ENCODE results near the gene ACAP1. TPM values are rescaled to one million over a fixed set of nuclear protein-coding genes. Genes with fewer than 3 reads are reported as not detected.

The ACAP1 gene
- 2.9 to 5.3 TPM (median 3.1 TPM) in 5 replicates for total RNA-seq (2022; extraction: Qiagen RNA extraction; ENCODE audit: low read depth)

DNA sequence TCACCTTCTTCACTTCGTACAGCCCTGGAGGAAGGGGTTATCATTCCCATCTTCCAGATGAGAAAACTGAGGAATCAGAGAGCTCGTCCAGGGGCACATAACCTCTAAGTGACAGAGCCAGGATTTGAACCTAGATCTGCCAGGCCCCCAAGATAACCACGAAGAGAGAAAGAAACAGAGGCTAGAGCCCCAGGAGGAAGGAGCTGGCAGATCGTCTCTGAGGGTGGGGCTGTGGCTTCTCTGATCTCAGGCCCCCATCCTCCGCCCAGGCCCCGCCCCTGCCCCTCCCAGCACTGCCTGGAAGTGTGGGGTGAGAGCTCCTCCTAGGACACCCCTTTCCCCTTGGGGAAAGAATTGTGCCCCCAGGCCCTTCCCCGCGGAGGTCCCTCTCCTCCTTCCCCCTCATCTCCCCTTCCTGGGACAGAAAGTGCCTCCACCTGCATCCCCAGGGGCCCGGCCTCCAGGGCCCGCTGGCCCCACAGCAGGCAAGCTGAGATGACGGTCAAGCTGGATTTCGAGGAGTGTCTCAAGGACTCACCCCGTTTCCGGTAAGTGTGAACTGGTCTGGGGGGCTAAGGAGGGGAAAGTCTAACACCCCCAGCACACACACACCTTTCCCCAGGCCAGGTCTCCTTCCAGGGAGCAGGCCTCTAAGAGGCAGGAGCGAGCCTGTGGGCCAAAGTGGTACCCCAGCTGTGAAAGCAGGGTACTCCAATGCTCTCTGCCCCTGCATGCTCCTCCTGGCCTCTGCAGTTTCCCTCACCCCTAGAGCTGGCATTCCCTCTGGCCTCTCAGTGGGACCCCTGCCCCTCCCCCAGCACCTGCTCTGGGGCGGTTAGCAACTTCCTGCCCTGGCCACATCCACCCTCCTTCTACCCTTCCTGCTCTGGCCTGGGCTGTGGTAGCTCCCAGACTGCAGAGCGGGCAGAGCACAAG, at the start of gene ACAP1:
Gene ACAP1 (plus strand): TSS at position 290 of the 936 bp plus-strand sequence. CDS start 206 bp downstream, at position 496.

DNA sequence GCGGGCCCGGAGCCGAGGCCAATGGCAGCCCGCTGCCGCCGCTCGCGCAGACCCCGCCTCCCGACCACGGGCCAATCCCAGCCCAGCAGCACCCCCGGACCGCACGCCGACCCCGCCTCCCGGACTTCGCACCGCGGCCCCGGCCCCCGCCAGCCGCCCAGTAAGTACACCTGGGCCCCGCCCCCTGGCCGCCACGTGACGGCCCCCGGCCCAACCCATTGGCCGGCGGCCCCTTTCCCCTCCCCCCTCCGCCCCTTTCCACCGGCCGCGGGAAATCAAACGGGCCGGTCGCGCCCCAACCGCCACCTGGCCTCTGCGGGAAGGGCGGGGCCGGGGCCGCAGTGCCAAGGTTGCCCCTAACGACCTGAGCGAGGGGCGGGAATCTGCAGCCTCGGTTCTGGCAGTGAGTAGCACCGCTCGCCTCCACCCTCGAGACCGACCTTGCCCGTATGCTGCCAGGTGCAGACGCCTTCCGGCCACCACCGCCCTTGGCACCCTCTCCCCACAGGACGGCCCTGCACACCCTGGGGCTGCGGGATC, 41.6 kb upstream of the ACAP1 start, which contains the start of gene YBX2:
Gene YBX2 (minus strand): TSS at position 26 of the 540 bp plus-strand sequence. CDS start 139 bp downstream, outside the sequence.

GRCh38 chr17:7306911-7307685, 29.2 kb upstream of the ACAP1 start, which contains the start of gene EIF5A:
Gene EIF5A (plus strand): TSS chr17:7307628. CDS start chr17:7309636, 2,008 bp downstream.

GRCh38 chr17:7314719-7315569, 21.4 kb upstream of the ACAP1 start, which contains the start of gene GPS2:
Gene GPS2 (minus strand): TSS chr17:7315360. CDS start chr17:7315052, 308 bp downstream.

DNA sequence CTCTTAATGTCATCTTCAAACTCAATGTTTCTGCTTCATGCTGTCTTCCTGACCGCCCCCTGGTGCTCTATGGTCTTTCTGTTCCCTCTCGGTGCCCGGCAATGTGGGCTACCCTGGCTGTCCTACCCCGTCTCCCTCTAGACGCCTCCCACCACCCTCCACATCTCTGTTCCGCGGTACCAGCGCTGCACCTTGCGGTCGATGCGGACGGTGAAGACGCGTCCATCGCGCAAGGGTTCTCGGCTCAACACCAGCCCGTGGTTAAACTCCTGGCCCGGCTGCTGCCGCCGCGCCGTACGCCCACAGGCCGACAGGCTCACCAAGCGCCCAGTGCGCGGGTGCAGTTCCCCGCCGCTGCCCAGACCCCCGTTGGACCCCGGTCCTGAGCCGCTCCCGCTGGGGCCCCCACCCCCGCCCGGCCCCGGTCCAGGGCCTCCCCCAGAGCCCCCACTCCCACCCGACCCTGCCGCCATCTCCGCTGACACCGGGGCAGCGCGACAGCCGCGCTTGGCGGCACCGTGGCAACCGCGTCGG, 7.4 kb upstream of the ACAP1 start, which contains the start of gene NEURL4:
Gene NEURL4 (minus strand): TSS at position 496 of the 534 bp plus-strand sequence. CDS start 23 bp downstream, at position 473.

GRCh38 chr17:7351665-7352502, 15.6 kb downstream of the ACAP1 start, which contains the start of gene KCTD11:
Gene KCTD11 (plus strand): TSS chr17:7352162.

DNA sequence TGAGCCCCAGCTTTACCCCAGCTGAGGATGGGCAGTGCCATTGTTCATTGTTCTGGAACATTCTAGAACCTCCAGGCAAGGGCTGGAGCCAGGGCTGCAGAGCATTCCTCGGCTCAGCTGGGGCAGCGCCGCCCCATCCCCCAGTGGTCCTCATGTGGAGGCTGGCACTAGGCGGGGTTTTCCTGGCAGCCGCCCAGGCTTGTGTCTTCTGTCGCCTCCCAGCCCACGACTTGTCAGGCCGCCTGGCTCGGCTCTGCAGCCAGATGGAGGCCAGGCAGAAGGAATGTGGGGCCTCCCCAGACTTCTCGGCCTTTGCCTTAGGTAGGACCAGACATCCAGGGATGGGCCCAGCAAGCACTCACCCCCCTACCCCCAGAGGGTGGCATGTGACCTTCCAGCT, 18.7 kb downstream of the ACAP1 start, which contains the start of gene TMEM95:
Gene TMEM95 (plus strand): TSS at position 104 of the 400 bp plus-strand sequence. CDS start 49 bp downstream, at position 153.

GRCh38 chr17:7380855-7381683, 44.7 kb downstream of the ACAP1 start, which contains the start of gene TNK1:
Gene TNK1 (plus strand): TSS chr17:7381089. CDS start chr17:7382927, 1,838 bp downstream.

DNA sequence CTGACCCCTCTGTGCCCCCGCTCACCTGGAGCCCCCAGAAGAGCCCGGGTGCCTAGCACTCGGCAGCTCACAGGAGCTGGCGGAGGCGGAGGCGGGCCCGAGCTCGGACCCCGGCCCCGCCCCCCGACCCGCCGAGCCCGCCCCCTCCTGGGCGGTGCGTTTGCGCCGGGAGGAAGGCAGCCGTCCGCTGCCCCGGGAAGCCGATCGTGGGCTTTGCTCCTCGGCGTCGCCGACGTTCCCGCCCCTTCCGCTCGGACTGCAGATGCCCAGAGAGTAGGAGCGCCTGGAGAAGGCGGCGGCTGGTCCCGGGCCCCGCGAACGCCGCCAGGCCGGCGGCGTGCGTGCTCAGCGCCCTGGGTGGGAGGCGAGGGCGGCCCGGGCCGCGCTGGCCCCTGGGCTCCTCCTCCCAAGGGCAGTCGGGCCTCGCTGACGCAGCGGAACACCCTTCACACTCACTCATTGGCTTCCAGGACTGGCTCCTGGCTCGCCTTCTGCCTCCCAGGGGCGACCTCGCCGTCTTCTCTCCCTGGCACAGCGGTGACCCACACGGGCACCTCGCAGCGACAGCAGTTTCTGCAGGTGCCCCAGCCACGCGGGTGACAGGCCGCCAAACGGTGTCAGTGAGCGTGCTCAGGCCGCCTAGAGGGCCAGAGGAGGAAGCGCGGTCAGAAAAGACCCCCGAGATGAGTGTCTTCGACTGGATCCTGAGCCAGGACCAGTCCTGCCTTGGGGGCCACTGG, 58.3 kb downstream of the ACAP1 start, which contains the start of gene PLSCR3:
Gene PLSCR3 (minus strand): TSS at position 74 of the 740 bp plus-strand sequence. CDS start 415 bp downstream, outside the sequence.

Other genes with a start within 250 kb of the ACAP1 start
- gene ASGR2, start 221.7 kb upstream of the ACAP1 start, total RNA-seq (2022; extraction: Qiagen RNA extraction; ENCODE audit: low read depth) = 0.17 TPM in 1 of 5 replicates, not detected in the others
- gene ASGR1, start 157.2 kb upstream of the ACAP1 start, total RNA-seq (2022; extraction: Qiagen RNA extraction; ENCODE audit: low read depth) = 0.69 to 2.2 TPM (median 1.1 TPM) in 5 replicates
- 5.1 to 8.9 TPM (median 7.9 TPM) in 5 replicates for gene DLG4, start 116.7 kb upstream of the ACAP1 start, total RNA-seq (2022; extraction: Qiagen RNA extraction; ENCODE audit: low read depth)
- gene ACADVL, start 116.6 kb upstream of the ACAP1 start, total RNA-seq (2022; extraction: Qiagen RNA extraction; ENCODE audit: low read depth) = 303 to 481 TPM (median 423 TPM) in 5 replicates
- gene DVL2, start 102.0 kb upstream of the ACAP1 start, total RNA-seq (2022; extraction: Qiagen RNA extraction; ENCODE audit: low read depth) = 23.8 to 44.5 TPM (median 38.9 TPM) in 5 replicates
- 82.5 to 108 TPM (median 92.1 TPM) in 5 replicates for gene PHF23, start 97.1 kb upstream of the ACAP1 start, total RNA-seq (2022; extraction: Qiagen RNA extraction; ENCODE audit: low read depth)
- gene GABARAP, start 94.1 kb upstream of the ACAP1 start, total RNA-seq (2022; extraction: Qiagen RNA extraction; ENCODE audit: low read depth) = 646 to 813 TPM (median 659 TPM) in 5 replicates
- gene CTDNEP1, start 84.8 kb upstream of the ACAP1 start, total RNA-seq (2022; extraction: Qiagen RNA extraction; ENCODE audit: low read depth) = 216 to 257 TPM (median 229 TPM) in 5 replicates
- 101 to 153 TPM (median 123 TPM) in 5 replicates for gene ELP5, start 84.3 kb upstream of the ACAP1 start, total RNA-seq (2022; extraction: Qiagen RNA extraction; ENCODE audit: low read depth)
- 0.29 to 2.9 TPM (median 1.6 TPM) in 5 replicates for gene CLDN7, start 74.1 kb upstream of the ACAP1 start, total RNA-seq (2022; extraction: Qiagen RNA extraction; ENCODE audit: low read depth)
- 0.20 to 0.42 TPM (median 0.27 TPM) in 5 replicates for gene SLC2A4, start 54.8 kb upstream of the ACAP1 start, total RNA-seq (2022; extraction: Qiagen RNA extraction; ENCODE audit: low read depth)
- 0.19 to 0.84 TPM (median 0.47 TPM) in 5 replicates for gene YBX2, start 41.9 kb upstream of the ACAP1 start, total RNA-seq (2022; extraction: Qiagen RNA extraction; ENCODE audit: low read depth)
- gene EIF5A, start 28.9 kb upstream of the ACAP1 start, total RNA-seq (2022; extraction: Qiagen RNA extraction; ENCODE audit: low read depth) = 1,510 to 1,758 TPM (median 1,707 TPM) in 5 replicates
- 96.6 to 116 TPM (median 107 TPM) in 5 replicates for gene GPS2, start 21.2 kb upstream of the ACAP1 start, total RNA-seq (2022; extraction: Qiagen RNA extraction; ENCODE audit: low read depth)
- gene NEURL4, start 7.2 kb upstream of the ACAP1 start, total RNA-seq (2022; extraction: Qiagen RNA extraction; ENCODE audit: low read depth) = 17.1 to 38.9 TPM (median 32.2 TPM) in 5 replicates
- gene KCTD11, start 15.6 kb downstream of the ACAP1 start, total RNA-seq (2022; extraction: Qiagen RNA extraction; ENCODE audit: low read depth) = 10.1 to 14.9 TPM (median 13.1 TPM) in 5 replicates
- not detected in 5 replicates for gene TMEM95, start 18.6 kb downstream of the ACAP1 start, total RNA-seq (2022; extraction: Qiagen RNA extraction; ENCODE audit: low read depth)
- gene TNK1, start 44.6 kb downstream of the ACAP1 start, total RNA-seq (2022; extraction: Qiagen RNA extraction; ENCODE audit: low read depth) = 1.3 to 1.9 TPM (median 1.8 TPM) in 5 replicates
- 29.3 to 48.8 TPM (median 39.6 TPM) in 5 replicates for gene PLSCR3, start 58.0 kb downstream of the ACAP1 start, total RNA-seq (2022; extraction: Qiagen RNA extraction; ENCODE audit: low read depth)
- 179 to 229 TPM (median 210 TPM) in 5 replicates for gene TMEM256, start 67.6 kb downstream of the ACAP1 start, total RNA-seq (2022; extraction: Qiagen RNA extraction; ENCODE audit: low read depth)
- gene NLGN2, start 71.3 kb downstream of the ACAP1 start, total RNA-seq (2022; extraction: Qiagen RNA extraction; ENCODE audit: low read depth) = 11.6 to 21.8 TPM (median 19.1 TPM) in 5 replicates
- gene SPEM1, start 83.8 kb downstream of the ACAP1 start, total RNA-seq (2022; extraction: Qiagen RNA extraction; ENCODE audit: low read depth) = not detected in 5 replicates
- not detected in 5 replicates for gene SPEM2, start 89.1 kb downstream of the ACAP1 start, total RNA-seq (2022; extraction: Qiagen RNA extraction; ENCODE audit: low read depth)
- gene SPEM3, start 92.3 kb downstream of the ACAP1 start, total RNA-seq (2022; extraction: Qiagen RNA extraction; ENCODE audit: low read depth) = not detected in 5 replicates
- gene TMEM102, start 98.9 kb downstream of the ACAP1 start, total RNA-seq (2022; extraction: Qiagen RNA extraction; ENCODE audit: low read depth) = 9.4 to 14.9 TPM (median 13.7 TPM) in 5 replicates
- 0.99 to 1.7 TPM (median 1.0 TPM) in 5 replicates for gene FGF11, start 103.0 kb downstream of the ACAP1 start, total RNA-seq (2022; extraction: Qiagen RNA extraction; ENCODE audit: low read depth)
- gene CHRNB1, start 108.5 kb downstream of the ACAP1 start, total RNA-seq (2022; extraction: Qiagen RNA extraction; ENCODE audit: low read depth) = 6.9 to 9.9 TPM (median 9.7 TPM) in 5 replicates
- 18.5 to 27.9 TPM (median 24.6 TPM) in 5 replicates for gene ZBTB4, start 143.1 kb downstream of the ACAP1 start, total RNA-seq (2022; extraction: Qiagen RNA extraction; ENCODE audit: low read depth)
- gene SLC35G6, start 144.9 kb downstream of the ACAP1 start, total RNA-seq (2022; extraction: Qiagen RNA extraction; ENCODE audit: low read depth) = not detected in 5 replicates
- gene POLR2A, start 147.8 kb downstream of the ACAP1 start, total RNA-seq (2022; extraction: Qiagen RNA extraction; ENCODE audit: low read depth) = 47.9 to 98.5 TPM (median 85.3 TPM) in 5 replicates
- gene TNFSF12, start 212.5 kb downstream of the ACAP1 start, total RNA-seq (2022; extraction: Qiagen RNA extraction; ENCODE audit: low read depth) = 7.8 to 14.5 TPM (median 12.5 TPM) in 5 replicates
- 0.09 to 1.5 TPM (median 0.57 TPM) in 5 replicates for gene TNFSF13, start 222.2 kb downstream of the ACAP1 start, total RNA-seq (2022; extraction: Qiagen RNA extraction; ENCODE audit: low read depth)
- gene SENP3, start 225.4 kb downstream of the ACAP1 start, total RNA-seq (2022; extraction: Qiagen RNA extraction; ENCODE audit: low read depth) = 96.5 to 108 TPM (median 105 TPM) in 5 replicates
- gene CD68, start 243.1 kb downstream of the ACAP1 start, total RNA-seq (2022; extraction: Qiagen RNA extraction; ENCODE audit: low read depth) = 23.3 to 40.6 TPM (median 33.0 TPM) in 5 replicates
- gene MPDU1, start 247.3 kb downstream of the ACAP1 start, total RNA-seq (2022; extraction: Qiagen RNA extraction; ENCODE audit: low read depth) = 110 to 132 TPM (median 116 TPM) in 5 replicates